Brain microvascular endothelial cell (primary cell): ENCODE data around the gene C6orf62.
"Not testable (repeated sequence)": the region's sequence is repeated elsewhere in the genome, so short reads cannot be mapped to it uniquely, and the experiment has no call there.

Experiments used
- DNase-seq: peaks from one replicate; pipeline ENCODE4 v3.0.0-alpha.2; 2020
- H3K27ac ChIP-seq: fragments of 250-450 bp; sonication (Bioruptor Pico); 2 replicates; pipeline ENCODE4 v1.5.1; 2020; ENCODE audit warnings: mild to moderate bottlenecking, moderate library complexity
- H3K27me3 ChIP-seq: fragments of 250-450 bp; sonication (Bioruptor Pico); replicated peaks from 2 replicates; pipeline ENCODE4 v1.5.1; 2020; ENCODE audit warnings: mild to moderate bottlenecking
- H3K36me3 ChIP-seq: fragments of 250-450 bp; sonication (Bioruptor Pico); replicated peaks from 2 replicates; pipeline ENCODE4 v1.5.1; 2020; ENCODE audit warnings: mild to moderate bottlenecking
- H3K4me3 ChIP-seq: 2 replicates; pipeline ENCODE4 v1.5.1; 2011; ENCODE audit warnings: low read depth, mild to moderate bottlenecking, control low read depth, low read length, moderate library complexity
- CTCF ChIP-seq: IDR thresholded peaks from 2 replicates; pipeline ENCODE4 v1.5.1; 2011; ENCODE audit warnings: low read depth, mild to moderate bottlenecking, moderate library complexity, low read length, control low read depth, inconsistent platforms; ENCODE audit errors: missing control alignments
- in situ Hi-C: cut with HindIII; loops from 2 replicates; pipeline ENCODE4 v1.10.0; 2017; ENCODE audit warnings: low sequenced_read_pairs, low pct_ligation_motif_present

Gene C6orf62

GRCh38 chr6:24734166-24734565 is 15.2 kb upstream of the C6orf62 start:
- in situ Hi-C loops = no loop called here
- Histone ChIP-seq H3K36me3 (no peaks in the 10 kb centered on the region), H3K27me3 (no peaks in the 10 kb centered on the region), H3K4me3 (no peak overlapping the region), H3K27ac (no peak overlapping the region)
- DNase-seq = no peak
- TF ChIP-seq CTCF = no peak

GRCh38 chr6:24731456-24732134 is 12.6 kb upstream of the C6orf62 start:
- in situ Hi-C loops, H3K27ac ChIP-seq, H3K4me3 ChIP-seq, H3K27me3 ChIP-seq, H3K36me3 ChIP-seq, DNase-seq: not testable (repeated sequence)

GRCh38 chr6:24730653-24731052 is 11.7 kb upstream of the C6orf62 start:
- DNase-seq, H3K36me3 ChIP-seq, H3K27ac ChIP-seq, in situ Hi-C loops, H3K4me3 ChIP-seq, H3K27me3 ChIP-seq: not testable (repeated sequence)

GRCh38 chr6:24723270-24723669 is 4.3 kb upstream of the C6orf62 start:
- no peak for TF ChIP-seq CTCF
- no peak for DNase-seq
- Histone ChIP-seq H3K4me3 (no peak overlapping the region), H3K27ac (no peak overlapping the region), H3K27me3 (no peaks in the 10 kb centered on the region), H3K36me3 (peaks cover 5% of the 10 kb centered on the region)
- in situ Hi-C loops = no loop called here

- Histone ChIP-seq H3K36me3 (peaks cover 5% of the 10 kb centered on the region), H3K27me3 (no peaks in the 10 kb centered on the region), H3K4me3 (peak overlapping the region; percentile 70), H3K27ac (peak overlapping the region; percentile 99)
- DNase-seq = no peak
- TF ChIP-seq CTCF = no peak
- in situ Hi-C loops = no loop called here
These were observed 2.7 kb upstream of the C6orf62 start for GRCh38 chr6:24721461-24722215.

GRCh38 chr6:24720604-24721460 is 1.9 kb upstream of the C6orf62 start:
- peak overlapping the region; percentile 97 for H3K4me3 ChIP-seq

More at GRCh38 chr6:24720604-24721460, 1.9 kb upstream of the C6orf62 start:
- no peak for TF ChIP-seq CTCF
- peak; percentile 100 for DNase-seq
- H3K27ac ChIP-seq = peak overlapping the region; percentile 99
- no peaks in the 10 kb centered on the region for H3K27me3 ChIP-seq
- in situ Hi-C loops = no loop called here
- peaks cover 10% of the 10 kb centered on the region for H3K36me3 ChIP-seq
